ENCODE data around the gene ARIH1.
"Not testable (repeated sequence)": the region's sequence is repeated elsewhere in the genome, so short reads cannot be mapped to it uniquely, and the experiment has no call there.

Gene ARIH1

GRCh38 chr15:72604794-72605193 is 130.7 kb downstream of the ARIH1 start:
- H3K9me3 ChIP-seq (ENCODE audit: control insufficient read depth, low read length): no peaks in the 10 kb centered on the region
- 70 to 86% methylated on average over 4 of the region's 4 CpGs for WGBS, 2 experiments (ENCODE audit: insufficient coverage in 2 of 2)

GRCh38 chr15:72608084-72608483 is 134.0 kb downstream of the ARIH1 start:
- not testable (repeated sequence) for H3K4me3 ChIP-seq (ENCODE audit: extremely low read depth, insufficient read depth, low read length, poor library complexity, severe bottlenecking); H3K36me3 ChIP-seq (ENCODE audit: control insufficient read depth, insufficient read depth, low read length); H3K4me1 ChIP-seq (ENCODE audit: control insufficient read depth, insufficient read depth, low read length, poor library complexity, severe bottlenecking); H3K27ac ChIP-seq (ENCODE audit: low read depth, low read length, severe bottlenecking); H3K9me3 ChIP-seq (ENCODE audit: control insufficient read depth, low read length)
- 100% methylated on average over 1 of the region's 3 CpGs for WGBS, 2 experiments (ENCODE audit: insufficient coverage in 2 of 2)

More at GRCh38 chr15:72604794-72605193, 130.7 kb downstream of the ARIH1 start:
- no peak overlapping the region for H3K4me3 ChIP-seq (ENCODE audit: extremely low read depth, insufficient read depth, low read length, poor library complexity, severe bottlenecking)
- H3K27ac ChIP-seq (ENCODE audit: low read depth, low read length, severe bottlenecking): no peak overlapping the region
- H3K36me3 ChIP-seq (ENCODE audit: control insufficient read depth, insufficient read depth, low read length): no peaks in the 10 kb centered on the region
- H3K4me1 ChIP-seq (ENCODE audit: control insufficient read depth, insufficient read depth, low read length, poor library complexity, severe bottlenecking): peaks cover 3% of the 10 kb centered on the region

- 95 to 96% methylated on average over 6 to 7 of the region's 8 CpGs for WGBS, 2 experiments (ENCODE audit: insufficient coverage in 2 of 2)
- H3K36me3 ChIP-seq (ENCODE audit: control insufficient read depth, insufficient read depth, low read length): no peaks in the 10 kb centered on the region
- H3K27ac ChIP-seq (ENCODE audit: low read depth, low read length, severe bottlenecking): no peak overlapping the region
- no peak overlapping the region for H3K4me3 ChIP-seq (ENCODE audit: extremely low read depth, insufficient read depth, low read length, poor library complexity, severe bottlenecking)
- no peaks in the 10 kb centered on the region for H3K9me3 ChIP-seq (ENCODE audit: control insufficient read depth, low read length)
- no peaks in the 10 kb centered on the region for H3K4me1 ChIP-seq (ENCODE audit: control insufficient read depth, insufficient read depth, low read length, poor library complexity, severe bottlenecking)
Measured at GRCh38 chr15:72609862-72610261, 135.7 kb downstream of the ARIH1 start.

- not testable (repeated sequence) for H3K4me3 ChIP-seq (ENCODE audit: extremely low read depth, insufficient read depth, low read length, poor library complexity, severe bottlenecking); H3K4me1 ChIP-seq (ENCODE audit: control insufficient read depth, insufficient read depth, low read length, poor library complexity, severe bottlenecking); H3K9me3 ChIP-seq (ENCODE audit: control insufficient read depth, low read length); H3K36me3 ChIP-seq (ENCODE audit: control insufficient read depth, insufficient read depth, low read length); H3K27ac ChIP-seq (ENCODE audit: low read depth, low read length, severe bottlenecking)
- WGBS, 2 experiments (ENCODE audit: insufficient coverage in 2 of 2): 100% methylated on average over 1 to 3 of the region's 3 CpGs
Measured at GRCh38 chr15:72612324-72612723, 138.2 kb downstream of the ARIH1 start.

GRCh38 chr15:72614810-72615532 is 140.8 kb downstream of the ARIH1 start:
- WGBS, 2 experiments (ENCODE audit: insufficient coverage in 2 of 2): 100% methylated on average over 1 to 3 of the region's 3 CpGs
- Histone ChIP-seq H3K9me3 (ENCODE audit: control insufficient read depth, low read length) (no peaks in the 10 kb centered on the region), H3K36me3 (ENCODE audit: control insufficient read depth, insufficient read depth, low read length) (no peaks in the 10 kb centered on the region), H3K4me3 (ENCODE audit: extremely low read depth, insufficient read depth, low read length, poor library complexity, severe bottlenecking) (no peak overlapping the region), H3K27ac (ENCODE audit: low read depth, low read length, severe bottlenecking) (no peak overlapping the region), H3K4me1 (ENCODE audit: control insufficient read depth, insufficient read depth, low read length, poor library complexity, severe bottlenecking) (no peaks in the 10 kb centered on the region)

- H3K27ac ChIP-seq (ENCODE audit: low read depth, low read length, severe bottlenecking); H3K4me3 ChIP-seq (ENCODE audit: extremely low read depth, insufficient read depth, low read length, poor library complexity, severe bottlenecking); H3K4me1 ChIP-seq (ENCODE audit: control insufficient read depth, insufficient read depth, low read length, poor library complexity, severe bottlenecking); H3K36me3 ChIP-seq (ENCODE audit: control insufficient read depth, insufficient read depth, low read length); H3K9me3 ChIP-seq (ENCODE audit: control insufficient read depth, low read length): not testable (repeated sequence)
- 17 to 80% methylated on average over 1 of the region's 7 CpGs for WGBS, 2 experiments (ENCODE audit: insufficient coverage in 2 of 2)
Measured at GRCh38 chr15:72615533-72616233, 141.6 kb downstream of the ARIH1 start.

- Histone ChIP-seq H3K36me3 (ENCODE audit: control insufficient read depth, insufficient read depth, low read length) (no peaks in the 10 kb centered on the region), H3K4me3 (ENCODE audit: extremely low read depth, insufficient read depth, low read length, poor library complexity, severe bottlenecking) (no peak overlapping the region), H3K4me1 (ENCODE audit: control insufficient read depth, insufficient read depth, low read length, poor library complexity, severe bottlenecking) (no peaks in the 10 kb centered on the region), H3K27ac (ENCODE audit: low read depth, low read length, severe bottlenecking) (no peak overlapping the region), H3K9me3 (ENCODE audit: control insufficient read depth, low read length) (no peaks in the 10 kb centered on the region)
- WGBS, 2 experiments (ENCODE audit: insufficient coverage in 2 of 2): 92% methylated on average over 8 to 10 of the region's 10 CpGs
Measured at GRCh38 chr15:72616491-72617210, 142.5 kb downstream of the ARIH1 start.

- not testable (repeated sequence) for H3K27ac ChIP-seq (ENCODE audit: low read depth, low read length, severe bottlenecking); H3K36me3 ChIP-seq (ENCODE audit: control insufficient read depth, insufficient read depth, low read length); H3K4me1 ChIP-seq (ENCODE audit: control insufficient read depth, insufficient read depth, low read length, poor library complexity, severe bottlenecking); H3K4me3 ChIP-seq (ENCODE audit: extremely low read depth, insufficient read depth, low read length, poor library complexity, severe bottlenecking); H3K9me3 ChIP-seq (ENCODE audit: control insufficient read depth, low read length)
- 72 to 92% methylated on average over 2 of the region's 4 CpGs for WGBS, 2 experiments (ENCODE audit: insufficient coverage in 2 of 2)
Measured at GRCh38 chr15:72623854-72624253, 149.7 kb downstream of the ARIH1 start.

- H3K9me3 ChIP-seq (ENCODE audit: control insufficient read depth, low read length); H3K4me1 ChIP-seq (ENCODE audit: control insufficient read depth, insufficient read depth, low read length, poor library complexity, severe bottlenecking); H3K4me3 ChIP-seq (ENCODE audit: extremely low read depth, insufficient read depth, low read length, poor library complexity, severe bottlenecking); H3K27ac ChIP-seq (ENCODE audit: low read depth, low read length, severe bottlenecking); H3K36me3 ChIP-seq (ENCODE audit: control insufficient read depth, insufficient read depth, low read length): not testable (repeated sequence)
- 86 to 100% methylated on average over 1 of the region's 3 CpGs for WGBS, 2 experiments (ENCODE audit: insufficient coverage in 2 of 2)
Measured at GRCh38 chr15:72626153-72626552, 152.0 kb downstream of the ARIH1 start.

GRCh38 chr15:72628249-72629067 is 154.3 kb downstream of the ARIH1 start:
- H3K27ac ChIP-seq (ENCODE audit: low read depth, low read length, severe bottlenecking); H3K4me1 ChIP-seq (ENCODE audit: control insufficient read depth, insufficient read depth, low read length, poor library complexity, severe bottlenecking); H3K9me3 ChIP-seq (ENCODE audit: control insufficient read depth, low read length); H3K36me3 ChIP-seq (ENCODE audit: control insufficient read depth, insufficient read depth, low read length); H3K4me3 ChIP-seq (ENCODE audit: extremely low read depth, insufficient read depth, low read length, poor library complexity, severe bottlenecking): not testable (repeated sequence)
- WGBS, 2 experiments (ENCODE audit: insufficient coverage in 2 of 2): 97 to 100% methylated on average over 5 to 6 of the region's 11 CpGs

Data from mesodermal cell (in vitro differentiated cells).